Mesodermal cell (in vitro differentiated cells): ENCODE data around the gene TNFRSF12A. TPM values are rescaled to one million over a fixed set of nuclear protein-coding genes. Genes with fewer than 3 reads are reported as not detected.

Source experiments
- H3K27ac ChIP-seq: 2 replicates; pipeline ENCODE4 v1.7.0; 2013; ENCODE audit warnings: mild to moderate bottlenecking, low read depth, low read length, moderate library complexity; ENCODE audit not compliant: severe bottlenecking
- H3K36me3 ChIP-seq: 2 replicates; pipeline ENCODE4 v1.7.1; 2013; ENCODE audit warnings: mild to moderate bottlenecking, low read length, moderate library complexity; ENCODE audit not compliant: control insufficient read depth, insufficient read depth
- H3K4me1 ChIP-seq: one replicate; pipeline ENCODE4 v1.7.1; 2013; ENCODE audit warnings: mild to moderate bottlenecking, low read length; ENCODE audit not compliant: insufficient read depth, control insufficient read depth, poor library complexity, severe bottlenecking
- H3K4me3 ChIP-seq: 2 replicates; pipeline ENCODE4 v1.7.0; 2013; ENCODE audit warnings: low read length, control low read depth, mild to moderate bottlenecking; ENCODE audit not compliant: insufficient read depth, poor library complexity, severe bottlenecking; ENCODE audit errors: extremely low read depth
- H3K9me3 ChIP-seq: 2 replicates; pipeline ENCODE4 v1.7.1; 2013; ENCODE audit warnings: mild to moderate bottlenecking, low read length, moderate library complexity; ENCODE audit not compliant: control insufficient read depth
- WGBS, 2 experiments: methylation state at CpG; one replicate each; pipeline ENCODE4 v1.1.5; 2013; ENCODE audit warnings: missing lambda C conversion rate in 2 of 2; ENCODE audit not compliant: insufficient coverage in 2 of 2; 5-methylcytosine and 5-hydroxymethylcytosine counted together
- polyA plus RNA-seq, 2 experiments: library from polyadenylated mRNA; stranded (reverse); fragments of 50-300 nt; gene quantifications; one replicate each; pipeline ENCODE4 v1.2.3, GENCODE V29; 2013

Gene TNFRSF12A, protein sequence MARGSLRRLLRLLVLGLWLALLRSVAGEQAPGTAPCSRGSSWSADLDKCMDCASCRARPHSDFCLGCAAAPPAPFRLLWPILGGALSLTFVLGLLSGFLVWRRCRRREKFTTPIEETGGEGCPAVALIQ
- polyA plus RNA-seq (2013, experiment 1 of 2), result 82.1 TPM
- 58.3 TPM for polyA plus RNA-seq (2013, experiment 2 of 2)

DNA sequence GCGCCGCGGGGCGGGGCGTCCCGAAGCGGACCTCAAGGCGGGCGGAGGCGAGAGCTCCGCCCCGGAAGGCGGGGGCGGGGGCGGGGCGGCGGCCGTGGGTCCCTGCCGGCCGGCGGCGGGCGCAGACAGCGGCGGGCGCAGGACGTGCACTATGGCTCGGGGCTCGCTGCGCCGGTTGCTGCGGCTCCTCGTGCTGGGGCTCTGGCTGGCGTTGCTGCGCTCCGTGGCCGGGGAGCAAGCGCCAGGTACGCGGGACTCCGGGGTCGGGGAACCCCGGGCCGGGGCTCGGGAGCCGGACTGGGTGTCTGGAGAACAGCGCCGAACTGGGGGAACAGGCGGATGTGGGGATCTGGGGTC is at the start of gene TNFRSF12A:
Gene TNFRSF12A (plus strand): TSS at position 122 of the 357 bp plus-strand sequence. CDS start 30 bp downstream, at position 152.
- peak within 1 kb of the TSS; percentile 73 for H3K4me3 ChIP-seq
- peak within 1 kb of the TSS; percentile 100 for H3K27ac ChIP-seq
- H3K36me3 ChIP-seq, result peaks cover 16% of the 10 kb centered on the region
- 0 to 1% methylated on average over 28 to 30 of the region's 49 CpGs for WGBS, 2 experiments
- no peaks in the 10 kb centered on the region for H3K9me3 ChIP-seq
- H3K4me1 ChIP-seq, result peaks cover 15% of the 10 kb centered on the region

DNA sequence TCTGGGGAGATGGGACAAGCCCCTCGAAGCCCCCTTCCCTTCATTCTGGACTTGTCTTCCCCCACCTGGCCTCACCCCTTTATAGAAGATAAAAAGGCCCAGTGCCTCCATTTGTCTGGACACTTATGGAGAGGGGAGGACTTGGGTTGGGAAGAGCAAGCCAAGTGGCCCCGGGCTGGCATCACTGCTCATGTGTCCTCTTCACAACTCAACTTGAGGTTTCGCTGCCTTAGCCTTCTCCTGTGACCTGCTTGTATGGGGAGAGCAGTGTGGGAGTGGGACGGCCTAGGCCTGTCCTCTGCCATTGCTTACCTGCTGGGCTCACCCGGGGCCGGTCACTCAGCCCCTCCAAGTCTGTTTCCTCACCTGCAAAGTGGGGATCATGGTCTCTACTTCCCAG is 49.6 kb upstream of the TNFRSF12A start:
- 79 to 84% methylated on average over 5 to 6 of the region's 6 CpGs for WGBS, 2 experiments
- H3K4me3 ChIP-seq, result peak overlapping the region; percentile 64

DNA sequence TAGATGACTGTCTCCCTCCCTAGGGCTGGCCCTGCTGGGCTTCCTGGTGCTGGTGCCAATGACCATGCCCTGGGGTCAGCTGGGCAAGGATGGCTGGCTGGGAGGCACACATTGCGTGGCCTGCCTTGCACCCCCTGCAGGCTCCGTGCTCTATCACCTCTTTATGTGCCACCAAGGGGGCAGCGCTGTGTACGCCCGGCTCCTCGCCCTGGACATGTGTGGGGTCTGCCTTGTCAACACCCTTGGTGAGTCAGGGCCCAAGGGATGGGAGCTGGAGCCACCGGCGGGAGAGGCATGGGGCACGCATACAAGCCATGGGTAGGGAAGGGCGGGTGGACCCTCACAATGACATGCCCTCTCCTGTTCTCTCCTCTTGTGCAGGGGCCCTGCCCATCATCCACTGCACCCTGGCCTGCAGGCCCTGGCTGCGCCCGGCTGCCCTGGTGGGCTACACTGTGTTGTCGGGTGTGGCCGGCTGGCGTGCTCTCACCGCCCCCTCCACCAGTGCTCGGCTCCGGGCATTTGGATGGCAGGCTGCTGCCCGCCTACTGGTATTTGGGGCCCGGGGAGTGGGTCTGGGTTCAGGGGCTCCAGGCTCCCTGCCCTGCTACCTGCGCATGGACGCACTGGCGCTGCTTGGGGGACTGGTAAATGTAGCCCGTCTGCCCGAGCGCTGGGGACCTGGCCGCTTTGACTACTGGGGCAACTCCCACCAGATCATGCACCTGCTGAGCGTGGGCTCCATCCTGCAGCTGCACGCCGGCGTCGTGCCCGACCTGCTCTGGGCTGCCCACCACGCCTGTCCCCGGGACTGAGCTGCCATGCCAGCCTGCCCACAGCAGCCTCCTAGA is 48.8 kb upstream of the TNFRSF12A start:
- no peaks in the 10 kb centered on the region for H3K4me1 ChIP-seq
- peak overlapping the region; percentile 64 for H3K4me3 ChIP-seq
- H3K27ac ChIP-seq, result no peak overlapping the region
- 97 to 98% methylated on average over 28 to 33 of the region's 35 CpGs for WGBS, 2 experiments
- H3K36me3 ChIP-seq, result peaks cover 35% of the 10 kb centered on the region
- H3K9me3 ChIP-seq, result no peaks in the 10 kb centered on the region

More for the DNA sequence above, 49.6 kb upstream of the TNFRSF12A start:
- Histone ChIP-seq H3K36me3 (peaks cover 27% of the 10 kb centered on the region), H3K4me1 (no peaks in the 10 kb centered on the region), H3K9me3 (no peaks in the 10 kb centered on the region), H3K27ac (no peak overlapping the region)

DNA sequence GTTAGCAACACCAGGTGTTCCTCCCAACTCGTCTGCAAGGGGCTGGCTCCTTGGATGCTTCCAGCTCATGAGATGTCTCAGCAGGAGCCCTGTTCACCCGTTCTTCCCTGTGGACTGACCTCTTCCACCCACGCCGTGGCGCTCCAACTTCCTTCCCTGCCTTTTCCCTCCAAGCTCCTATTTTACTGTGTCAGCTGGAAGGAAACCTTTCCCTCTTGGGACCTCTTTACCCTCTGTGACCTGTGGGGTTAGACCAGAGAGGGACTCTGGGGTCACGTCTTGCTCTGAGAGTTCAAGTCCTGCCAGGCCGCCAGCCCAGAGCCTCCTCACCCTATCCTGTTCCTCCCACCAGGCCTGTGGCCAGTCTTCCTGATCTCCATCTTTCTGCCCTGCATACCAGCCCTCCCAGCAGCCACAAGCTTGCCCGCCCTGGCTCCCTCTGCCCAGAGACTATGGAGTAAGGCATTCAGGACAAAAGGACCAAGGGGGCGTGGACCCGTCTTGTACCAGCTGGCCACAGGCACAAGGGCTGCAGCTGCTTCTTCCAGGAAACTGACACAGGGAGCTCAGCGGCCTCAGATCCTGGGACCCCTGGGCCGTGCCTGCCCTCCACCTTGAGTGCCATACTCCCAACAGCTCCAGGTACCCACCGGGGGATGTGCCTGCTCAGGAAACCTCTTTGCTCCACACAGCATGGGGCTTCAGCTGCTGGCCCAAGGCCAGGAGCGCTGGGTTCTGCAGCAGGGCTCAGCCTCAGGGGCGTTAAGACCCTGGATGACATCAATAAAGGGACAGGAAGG is 48.0 kb upstream of the TNFRSF12A start:
- peaks cover 40% of the 10 kb centered on the region for H3K36me3 ChIP-seq
- no peaks in the 10 kb centered on the region for H3K9me3 ChIP-seq
- no peak overlapping the region for H3K4me3 ChIP-seq
- peak overlapping the region; percentile 5 for H3K27ac ChIP-seq
- WGBS, 2 experiments, result 91% methylated on average over 14 to 15 of the region's 15 CpGs
- H3K4me1 ChIP-seq, result no peaks in the 10 kb centered on the region

DNA sequence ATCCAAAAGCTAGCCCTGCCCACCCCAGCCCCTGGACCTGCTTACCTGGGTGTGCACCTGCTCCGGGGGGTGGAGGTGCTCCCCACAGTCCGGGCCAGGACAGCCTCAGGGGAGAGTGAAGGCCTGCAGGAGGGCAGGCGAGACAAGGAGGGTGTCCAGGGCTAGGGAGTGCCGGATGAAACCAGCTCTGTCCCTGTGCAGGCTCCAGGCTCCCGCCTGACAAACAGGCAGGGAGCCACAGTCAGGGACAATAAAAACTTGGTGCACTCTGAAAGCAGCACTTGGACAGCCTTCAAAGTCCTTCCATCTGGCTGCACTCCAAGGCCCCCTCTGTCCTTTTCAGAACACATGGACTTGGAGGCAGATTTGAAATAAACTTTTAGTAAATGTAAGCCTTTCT is 47.1 kb upstream of the TNFRSF12A start:
- H3K36me3 ChIP-seq, result peaks cover 47% of the 10 kb centered on the region
- no peak overlapping the region for H3K4me3 ChIP-seq
- H3K9me3 ChIP-seq, result no peaks in the 10 kb centered on the region
- H3K27ac ChIP-seq, result no peak overlapping the region
- H3K4me1 ChIP-seq, result no peaks in the 10 kb centered on the region
- 83 to 98% methylated on average over 5 of the region's 5 CpGs for WGBS, 2 experiments

DNA sequence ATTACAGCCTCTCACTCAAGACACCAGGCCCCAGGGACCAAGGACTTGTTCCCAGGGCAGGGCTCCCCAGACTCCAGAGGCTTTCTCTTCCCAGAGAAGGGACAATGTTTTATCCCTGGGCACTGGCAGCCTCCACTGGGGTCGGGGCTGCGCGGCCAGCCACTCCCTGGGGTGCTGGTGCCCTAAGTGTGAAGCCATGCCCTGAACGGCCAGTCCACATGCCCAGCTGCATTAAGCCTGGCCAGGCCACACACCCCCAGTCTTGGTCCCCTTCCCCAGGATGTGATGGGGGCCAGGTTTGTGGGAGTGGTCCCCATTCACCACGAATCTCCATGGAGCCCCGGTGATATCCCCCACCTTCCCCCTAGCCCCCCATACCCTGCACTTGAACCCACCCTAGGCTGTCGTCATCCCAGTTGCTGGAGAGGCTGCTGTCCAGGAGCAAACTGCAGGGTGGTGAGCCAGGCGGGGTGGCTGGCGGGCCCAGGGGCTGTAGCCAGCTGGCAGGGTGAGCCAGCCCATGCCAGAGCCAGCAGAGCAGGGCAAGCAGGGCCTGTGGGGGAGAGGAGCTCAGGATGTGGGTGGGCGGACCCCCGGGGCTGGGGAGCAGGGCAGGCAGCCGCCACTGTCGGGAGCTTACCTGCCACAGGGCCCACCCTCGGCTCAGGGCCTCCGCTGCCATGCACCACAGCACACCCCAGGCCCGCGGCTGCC is 46.4 kb upstream of the TNFRSF12A start:
- no peaks in the 10 kb centered on the region for H3K4me1 ChIP-seq
- H3K4me3 ChIP-seq, result no peak overlapping the region
- peaks cover 50% of the 10 kb centered on the region for H3K36me3 ChIP-seq
- H3K27ac ChIP-seq, result no peak overlapping the region
- no peaks in the 10 kb centered on the region for H3K9me3 ChIP-seq
- 90 to 96% methylated on average over 13 to 14 of the region's 17 CpGs for WGBS, 2 experiments

DNA sequence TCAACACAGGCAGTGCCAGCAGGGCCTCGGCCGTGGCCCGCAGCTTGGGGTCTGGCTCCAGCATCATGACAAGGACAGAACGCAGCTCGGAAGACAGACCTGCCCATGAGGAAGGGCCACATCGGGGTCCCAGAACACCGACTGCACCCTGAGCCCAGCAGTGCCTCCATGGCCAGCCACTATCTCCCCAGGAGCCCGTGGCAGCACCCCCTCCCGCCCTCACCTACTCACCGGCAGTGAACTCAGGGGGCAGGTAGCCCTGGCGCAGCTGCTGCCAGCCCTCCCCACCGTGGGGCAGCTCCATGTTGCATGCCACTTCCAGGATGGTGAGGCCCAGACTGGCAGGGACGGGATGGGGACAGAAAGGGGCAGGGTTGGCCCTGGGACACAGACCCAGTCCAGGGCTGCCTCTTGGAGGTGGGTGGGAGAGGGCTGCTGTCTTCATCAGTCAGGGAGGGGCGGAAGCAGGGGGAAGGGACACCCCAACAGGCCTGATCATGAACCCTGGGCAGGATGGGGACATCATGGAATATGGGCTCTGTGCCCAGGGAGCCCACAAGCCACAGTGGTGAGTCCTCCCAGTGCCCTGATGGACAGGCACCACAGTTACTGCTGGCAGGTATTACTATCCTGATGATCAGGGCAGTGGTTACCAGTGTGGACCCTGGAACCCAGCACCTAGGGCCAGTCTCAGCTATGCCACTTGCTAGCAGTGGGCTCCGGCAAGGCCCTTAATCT is 45.7 kb upstream of the TNFRSF12A start:
- H3K9me3 ChIP-seq, result no peaks in the 10 kb centered on the region
- H3K4me3 ChIP-seq, result no peak overlapping the region
- H3K36me3 ChIP-seq, result peaks cover 50% of the 10 kb centered on the region
- H3K4me1 ChIP-seq, result no peaks in the 10 kb centered on the region
- 95% methylated on average over 13 to 15 of the region's 15 CpGs for WGBS, 2 experiments
- no peak overlapping the region for H3K27ac ChIP-seq

DNA sequence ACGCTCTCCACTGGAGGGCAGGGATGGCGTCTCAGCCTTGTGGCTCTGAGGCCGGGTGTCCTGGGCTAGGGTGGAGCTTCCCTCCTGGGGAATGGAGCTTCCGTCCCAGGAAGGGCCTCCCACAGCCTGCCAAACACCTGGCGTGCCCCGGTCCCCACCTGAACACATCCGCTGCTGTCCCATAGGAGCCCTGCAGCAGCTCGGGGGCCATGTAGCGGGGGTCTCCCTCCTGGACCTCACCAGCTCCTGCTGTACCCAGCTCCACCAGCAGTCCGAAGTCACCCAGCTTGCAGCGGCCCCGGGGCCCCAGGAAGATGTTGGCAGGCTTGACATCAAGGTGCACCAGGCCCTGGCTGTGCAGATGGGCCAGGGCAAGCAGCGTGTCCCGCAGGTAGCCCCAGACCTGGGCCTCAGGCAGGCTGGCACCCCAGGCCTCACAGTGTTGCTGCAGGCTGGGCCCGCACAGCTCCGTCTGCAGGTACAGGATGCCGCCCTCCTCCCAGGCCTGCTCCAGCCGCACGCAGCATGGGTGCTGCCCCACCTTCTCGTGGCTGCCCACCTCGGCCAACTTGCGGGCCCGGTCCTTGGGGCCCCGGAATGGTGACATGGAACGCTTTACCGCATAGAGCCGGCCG is 44.9 kb upstream of the TNFRSF12A start:
- Histone ChIP-seq H3K36me3 (peaks cover 50% of the 10 kb centered on the region), H3K4me1 (no peaks in the 10 kb centered on the region), H3K27ac (no peak overlapping the region), H3K9me3 (no peaks in the 10 kb centered on the region), H3K4me3 (no peak overlapping the region)
- 91 to 96% methylated on average over 26 to 28 of the region's 28 CpGs for WGBS, 2 experiments

DNA sequence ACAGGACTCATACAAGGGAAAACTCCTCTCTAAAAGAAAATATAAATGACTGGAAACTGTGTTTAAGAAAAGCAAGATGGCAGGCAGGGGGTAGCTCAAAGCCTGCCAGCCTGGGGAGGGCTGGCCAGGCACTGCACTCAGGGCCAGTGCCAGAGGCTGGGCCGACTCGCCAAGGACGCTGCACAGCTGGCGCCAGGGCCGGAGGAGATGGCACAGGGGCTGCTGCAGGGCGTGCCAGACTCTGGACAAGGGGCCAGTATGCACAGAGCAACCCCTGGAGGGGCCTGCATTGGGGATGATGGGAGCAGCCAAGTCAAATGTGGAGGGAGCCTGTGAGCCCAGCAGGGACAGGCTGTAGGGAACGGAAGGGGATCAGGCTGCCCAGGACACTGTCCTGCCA is 44.0 kb upstream of the TNFRSF12A start:
- Histone ChIP-seq H3K4me3 (no peak overlapping the region), H3K36me3 (peaks cover 50% of the 10 kb centered on the region), H3K27ac (no peak overlapping the region), H3K4me1 (peaks cover 5% of the 10 kb centered on the region), H3K9me3 (no peaks in the 10 kb centered on the region)
- 82 to 97% methylated on average over 1 to 7 of the region's 7 CpGs for WGBS, 2 experiments
